B cell (primary cell): Measurements from ENCODE around the gene MROH7. TPM values are rescaled to one million over a fixed set of nuclear protein-coding genes. Genes with fewer than 3 reads are reported as not detected.

Source experiments
- ATAC-seq: fragments of 200-7000 bp; cut with Tn5 transposase; one replicate; pipeline ENCODE4 v1.10.0; 2021; ENCODE audit warnings: low read depth, mild to moderate bottlenecking, moderate number of reproducible peaks, moderate library complexity
- CTCF ChIA-PET: fragments of 350-600 bp; sonication (Branson Sonifier 250); formaldehyde crosslinking; loops from one replicate; lab custom pipeline; 2021; ENCODE audit warnings: antibody characterized with exemption, inconsistent platforms; lab: Charles Lee
- POLR2A ChIA-PET: fragments of 350-600 bp; sonication (Branson Sonifier 250); formaldehyde crosslinking; loops from one replicate; lab custom pipeline; 2021; ENCODE audit warnings: antibody characterized with exemption; lab: Charles Lee
- DNase-seq: peaks from one replicate; pipeline ENCODE4 v3.0.0; 2013
- H2AFZ ChIP-seq: 2 replicates; pipeline ENCODE4 v1.6.1; 2012; ENCODE audit warnings: mild to moderate bottlenecking, low read depth, low read length; ENCODE audit not compliant: insufficient read depth, poor library complexity, severe bottlenecking
- H3K27ac ChIP-seq, 2 donors: 1 replicate in 1 of 2; 2 replicates in 1 of 2; pipeline ENCODE4 v1.5.1; 2012 to 2013; ENCODE audit warnings: low read length in 2 of 2, mild to moderate bottlenecking in 2 of 2, moderate library complexity in 1 of 2
- H3K27me3 ChIP-seq, 4 experiments: fragments of 200-600 bp in 1 of 4; sonication (generic) in 1 of 4; replicated peaks in 1 of 4; 1 replicate in 2 of 4; 2 replicates in 2 of 4; pipeline versions ENCODE4 v1.6.1 to v1.7.0; 2013 to 2016; ENCODE audit warnings: low read length in 3 of 4, mild to moderate bottlenecking in 2 of 4, mixed read lengths in 1 of 4, moderate library complexity in 1 of 4; ENCODE audit not compliant: insufficient read depth in 4 of 4, control insufficient read depth in 3 of 4; ENCODE audit errors: control extremely low read depth in 1 of 4
- H3K36me3 ChIP-seq, 2 experiments: replicated peaks in 1 of 2; 1 replicate in 1 of 2; 2 replicates in 1 of 2; pipeline versions ENCODE4 v1.6.1 to v1.7.1; 2013; ENCODE audit warnings: low read length in 1 of 2; ENCODE audit not compliant: insufficient read depth in 2 of 2, control insufficient read depth in 1 of 2; ENCODE audit errors: control extremely low read depth in 1 of 2, extremely low read depth in 1 of 2
- H3K4me1 ChIP-seq, 2 donors: fragments of 200-600 bp in 1 of 2; sonication (generic) in 1 of 2; 1 replicate in 1 of 2; 2 replicates in 1 of 2; pipeline versions ENCODE4 v1.5.1 to v1.6.1; 2013 to 2017; ENCODE audit warnings: low read length in 2 of 2; ENCODE audit not compliant: control insufficient read depth in 2 of 2, insufficient read depth in 2 of 2
- H3K4me2 ChIP-seq: replicated peaks from 2 replicates; pipeline ENCODE3; 2012; ENCODE audit warnings: mild to moderate bottlenecking, low read depth, low read length; ENCODE audit not compliant: poor library complexity, severe bottlenecking
- H3K4me3 ChIP-seq, 5 experiments: fragments of 200-600 bp in 1 of 5; sonication (generic) in 1 of 5; 1 replicate in 3 of 5; 2 replicates in 2 of 5; pipeline versions ENCODE4 v1.5.1 to v1.7.0; 2011 to 2016; ENCODE audit warnings: low read length in 4 of 5, mild to moderate bottlenecking in 4 of 5, low read depth in 2 of 5, control low read depth in 1 of 5, moderate library complexity in 1 of 5; ENCODE audit not compliant: insufficient read depth in 1 of 5; ENCODE audit errors: control extremely low read depth in 1 of 5, extremely low read depth in 1 of 5
- H3K79me2 ChIP-seq: fragments of 200-600 bp; sonication (generic); one replicate; pipeline ENCODE4 v1.6.0; 2016; ENCODE audit warnings: low read length; ENCODE audit not compliant: control insufficient read depth, insufficient read depth
- H3K9ac ChIP-seq: fragments of 200-600 bp; sonication (generic); 2 replicates; pipeline ENCODE4 v1.6.1; 2017; ENCODE audit warnings: mild to moderate bottlenecking, low read length, moderate library complexity
- H3K9me3 ChIP-seq, 3 donors: one replicate each; pipeline versions ENCODE4 v1.6.1 to v1.7.1; 2013; ENCODE audit warnings: low read length in 2 of 3; ENCODE audit not compliant: control insufficient read depth in 2 of 3, insufficient read depth in 1 of 3; ENCODE audit errors: control extremely low read depth in 1 of 3
- H4K20me1 ChIP-seq: 2 replicates; pipeline ENCODE4 v1.6.0; 2012; ENCODE audit warnings: mild to moderate bottlenecking, low read length; ENCODE audit not compliant: insufficient read depth, control insufficient read depth, poor library complexity, severe bottlenecking
- H3K27ac Mint-ChIP-seq: one replicate; pipeline ENCODE4 v1.8.0; 2021; ENCODE audit warnings: mixed read lengths
- H3K27me3 Mint-ChIP-seq: one replicate; pipeline ENCODE4 v1.8.0; 2021; ENCODE audit warnings: mixed read lengths
- H3K4me1 Mint-ChIP-seq: one replicate; pipeline ENCODE4 v1.8.0; 2021; ENCODE audit warnings: mixed read lengths
- H3K4me3 Mint-ChIP-seq: one replicate; pipeline ENCODE4 v1.8.0; 2021; ENCODE audit warnings: mixed read lengths
- H3K9me3 Mint-ChIP-seq: one replicate; pipeline ENCODE4 v1.8.0; 2022; ENCODE audit warnings: mixed read lengths; ENCODE audit not compliant: insufficient read depth
- EZH2 ChIP-seq: IDR thresholded peaks from 2 replicates; pipeline ENCODE4 v1.6.1; 2012; ENCODE audit warnings: borderline replicate concordance, low read depth, mild to moderate bottlenecking, moderate library complexity, low read length; ENCODE audit not compliant: insufficient read depth, poor library complexity, severe bottlenecking
- WGBS: methylation state at CpG from one replicate; pipeline ENCODE4 v1.1.5; 2013; ENCODE audit warnings: missing lambda C conversion rate; ENCODE audit not compliant: insufficient coverage; 5-methylcytosine and 5-hydroxymethylcytosine counted together
- intact Hi-C: fragments of 100-400 bp; cut with micrococcal nuclease; formaldehyde crosslinking; loops from one replicate; pipeline ENCODE4 v1.10.0; 2022
- polyA plus RNA-seq: library from polyadenylated mRNA; depleted of rRNA; stranded (reverse); fragments of >200 nt; gene quantifications from 2 replicates; pipeline ENCODE4 v1.2.3, GENCODE V29; 2012
- total RNA-seq, 2 donors: library from RNA; stranded (reverse); fragments of 120-200 nt in 1 of 2; gene quantifications; 1 replicate in 1 of 2; 2 replicates in 1 of 2; pipeline versions ENCODE4 v1.2.3 to v1.2.4, GENCODE V29; 2013 to 2022
- TF ChIP-seq, protein P1 (sequence below): fragments of 200-600 bp; IDR thresholded peaks from one replicate; pipeline ENCODE4 v1.8.0; 2022; ENCODE audit warnings: antibody characterized with exemption, mild to moderate bottlenecking

MROH7 gene
- total and polyA plus RNA-seq, 2 donors (not counting 1 experiment from before 2014, with no cell fraction given), result not detected

DNA sequence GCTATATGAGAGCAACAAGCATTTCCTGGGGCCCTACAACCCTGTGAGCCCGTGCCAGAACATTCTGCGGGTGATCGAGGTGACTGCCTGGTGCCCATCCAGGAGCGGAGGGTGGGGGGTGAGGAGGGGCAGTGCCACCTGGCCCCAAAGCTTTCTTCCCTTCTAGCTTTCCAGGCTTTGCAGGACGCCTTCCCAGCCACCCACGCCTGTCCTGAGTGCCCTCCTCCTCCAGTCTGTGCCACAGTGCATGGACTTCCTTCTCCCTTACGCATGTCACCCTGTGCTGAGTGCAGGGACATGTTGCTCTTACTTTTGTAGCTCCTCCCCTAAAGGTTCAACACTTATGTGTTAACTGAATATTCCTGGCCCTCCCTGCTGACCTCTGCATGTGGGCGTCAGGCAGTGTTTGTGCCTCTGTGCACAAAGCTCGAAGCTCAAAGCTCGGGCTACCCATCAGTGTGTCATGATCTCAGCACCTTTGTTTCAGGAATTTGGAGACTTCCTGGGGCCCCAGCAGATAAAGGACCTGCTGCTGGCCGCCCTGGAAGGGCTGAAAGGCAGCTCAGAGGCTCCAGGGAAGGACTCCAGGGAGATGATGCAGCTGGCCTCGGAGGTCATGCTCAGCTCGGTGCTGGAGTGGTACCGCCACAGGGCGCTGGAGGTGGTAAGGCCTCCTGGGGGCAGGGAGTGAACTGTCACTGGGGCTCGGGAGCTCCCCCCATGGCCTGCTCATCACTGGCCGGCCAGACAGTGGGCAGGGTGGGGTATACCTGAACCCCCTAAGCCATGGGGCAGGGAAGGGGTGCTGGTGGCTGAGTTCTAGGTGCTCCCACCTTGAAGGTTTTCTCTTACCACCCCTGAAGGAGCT is 37.4 kb downstream of the MROH7 start:
- H3K27ac Mint-ChIP-seq, result no peak overlapping the region
- Histone ChIP-seq H2AFZ (no peak overlapping the region), H3K4me1 (no peaks in the 10 kb centered on the region), H3K27ac (no peak overlapping the region), H3K79me2 (no peaks in the 10 kb centered on the region), H3K27me3 (no peaks in the 10 kb centered on the region), H3K4me2 (no peak overlapping the region), H3K4me3 (no peak overlapping the region), H3K9ac (no peak overlapping the region), H3K9me3 (peaks cover 0 to 2% (median 0%) of the 10 kb centered on the region in 3 donors), H3K36me3 (no peaks in the 10 kb centered on the region), H4K20me1 (no peaks in the 10 kb centered on the region)
- ChIA-PET CTCF (no interaction called here), POLR2A (no interaction called here)
- no peak overlapping the region for H3K4me3 Mint-ChIP-seq
- H3K4me1 Mint-ChIP-seq, result no peaks in the 10 kb centered on the region
- H3K9me3 Mint-ChIP-seq, result peaks cover 3% of the 10 kb centered on the region
- ATAC-seq, result no peak
- intact Hi-C loops, result no loop called here
- DNase-seq, result no peak
- 90% methylated on average over 16 of the region's 17 CpGs for WGBS
- no peaks in the 10 kb centered on the region for H3K27me3 Mint-ChIP-seq
- TF ChIP-seq EZH2, result no peak
- TF ChIP-seq, protein P1, sequence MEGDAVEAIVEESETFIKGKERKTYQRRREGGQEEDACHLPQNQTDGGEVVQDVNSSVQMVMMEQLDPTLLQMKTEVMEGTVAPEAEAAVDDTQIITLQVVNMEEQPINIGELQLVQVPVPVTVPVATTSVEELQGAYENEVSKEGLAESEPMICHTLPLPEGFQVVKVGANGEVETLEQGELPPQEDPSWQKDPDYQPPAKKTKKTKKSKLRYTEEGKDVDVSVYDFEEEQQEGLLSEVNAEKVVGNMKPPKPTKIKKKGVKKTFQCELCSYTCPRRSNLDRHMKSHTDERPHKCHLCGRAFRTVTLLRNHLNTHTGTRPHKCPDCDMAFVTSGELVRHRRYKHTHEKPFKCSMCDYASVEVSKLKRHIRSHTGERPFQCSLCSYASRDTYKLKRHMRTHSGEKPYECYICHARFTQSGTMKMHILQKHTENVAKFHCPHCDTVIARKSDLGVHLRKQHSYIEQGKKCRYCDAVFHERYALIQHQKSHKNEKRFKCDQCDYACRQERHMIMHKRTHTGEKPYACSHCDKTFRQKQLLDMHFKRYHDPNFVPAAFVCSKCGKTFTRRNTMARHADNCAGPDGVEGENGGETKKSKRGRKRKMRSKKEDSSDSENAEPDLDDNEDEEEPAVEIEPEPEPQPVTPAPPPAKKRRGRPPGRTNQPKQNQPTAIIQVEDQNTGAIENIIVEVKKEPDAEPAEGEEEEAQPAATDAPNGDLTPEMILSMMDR, result no peak

DNA sequence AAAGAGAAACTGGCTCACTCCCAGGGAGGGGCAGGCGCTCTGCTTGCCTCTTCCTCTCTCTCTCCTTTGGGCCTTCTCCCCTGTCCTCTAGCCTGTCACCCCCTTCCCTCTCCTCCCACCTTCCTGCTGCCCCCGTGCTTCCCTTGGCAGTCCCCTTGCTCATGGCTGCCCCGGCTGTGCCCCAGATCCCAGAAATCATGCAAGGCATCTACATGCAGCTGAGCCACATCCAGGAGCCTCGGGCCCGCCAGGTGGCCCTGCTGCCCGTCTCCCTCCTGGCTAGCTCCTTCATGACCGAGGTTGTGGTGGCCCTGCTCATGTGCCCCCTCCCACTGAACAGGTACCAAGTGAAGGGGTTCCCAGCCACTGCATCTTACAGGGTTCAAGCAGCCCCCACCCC is 38.1 kb downstream of the MROH7 start:
- no peak overlapping the region for H3K4me3 ChIP-seq
- H3K27ac ChIP-seq, result no peak overlapping the region
- no peak overlapping the region for H2AFZ ChIP-seq
- ATAC-seq (no peak), DNase-seq (no peak)
- POLR2A ChIA-PET, result no interaction called here
- H3K27me3 ChIP-seq, result no peaks in the 10 kb centered on the region
- intact Hi-C loops, result no loop called here
- no peak overlapping the region for H3K4me2 ChIP-seq
- WGBS, result 91% methylated on average over 7 of the region's 7 CpGs
- CTCF ChIA-PET, result no interaction called here
- H3K36me3 ChIP-seq, result no peaks in the 10 kb centered on the region
- H3K4me3 Mint-ChIP-seq, result no peak overlapping the region
- TF ChIP-seq, protein P1, result no peak
- TF ChIP-seq EZH2, result no peak
- no peak overlapping the region for H3K27ac Mint-ChIP-seq
- no peaks in the 10 kb centered on the region for H3K27me3 Mint-ChIP-seq
- H3K4me1 ChIP-seq, result no peaks in the 10 kb centered on the region
- H3K9me3 ChIP-seq, result no peaks in the 10 kb centered on the region
- H3K79me2 ChIP-seq, result no peaks in the 10 kb centered on the region
- no peaks in the 10 kb centered on the region for H3K9me3 Mint-ChIP-seq
- H3K4me1 Mint-ChIP-seq, result no peaks in the 10 kb centered on the region
- no peak overlapping the region for H3K9ac ChIP-seq
- no peaks in the 10 kb centered on the region for H4K20me1 ChIP-seq
